ENCODE results near the gene SP3.

DNA sequence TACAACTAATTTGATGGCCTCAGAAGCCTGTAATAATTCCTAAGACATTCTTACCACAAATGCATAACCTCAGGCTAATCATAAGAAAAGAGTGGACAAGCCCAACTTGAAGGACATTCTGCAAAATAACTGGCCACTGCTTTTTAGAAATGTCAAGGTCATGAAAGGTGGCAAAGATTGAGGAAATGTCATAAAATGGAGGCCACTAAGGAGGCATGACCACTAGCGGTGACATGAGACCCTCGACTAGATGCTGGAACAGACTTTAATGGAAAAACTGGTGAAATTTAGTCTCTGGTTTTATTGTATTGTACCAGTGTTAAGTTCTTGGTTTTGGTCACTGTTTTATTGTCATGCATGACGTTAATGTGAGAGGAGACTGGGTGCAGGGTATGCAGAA lies 78.6 kb downstream of the SP3 start:
- TF ChIP-seq, protein P1, sequence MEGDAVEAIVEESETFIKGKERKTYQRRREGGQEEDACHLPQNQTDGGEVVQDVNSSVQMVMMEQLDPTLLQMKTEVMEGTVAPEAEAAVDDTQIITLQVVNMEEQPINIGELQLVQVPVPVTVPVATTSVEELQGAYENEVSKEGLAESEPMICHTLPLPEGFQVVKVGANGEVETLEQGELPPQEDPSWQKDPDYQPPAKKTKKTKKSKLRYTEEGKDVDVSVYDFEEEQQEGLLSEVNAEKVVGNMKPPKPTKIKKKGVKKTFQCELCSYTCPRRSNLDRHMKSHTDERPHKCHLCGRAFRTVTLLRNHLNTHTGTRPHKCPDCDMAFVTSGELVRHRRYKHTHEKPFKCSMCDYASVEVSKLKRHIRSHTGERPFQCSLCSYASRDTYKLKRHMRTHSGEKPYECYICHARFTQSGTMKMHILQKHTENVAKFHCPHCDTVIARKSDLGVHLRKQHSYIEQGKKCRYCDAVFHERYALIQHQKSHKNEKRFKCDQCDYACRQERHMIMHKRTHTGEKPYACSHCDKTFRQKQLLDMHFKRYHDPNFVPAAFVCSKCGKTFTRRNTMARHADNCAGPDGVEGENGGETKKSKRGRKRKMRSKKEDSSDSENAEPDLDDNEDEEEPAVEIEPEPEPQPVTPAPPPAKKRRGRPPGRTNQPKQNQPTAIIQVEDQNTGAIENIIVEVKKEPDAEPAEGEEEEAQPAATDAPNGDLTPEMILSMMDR (IDR thresholded peaks at IDR 0.05): no peak
- TF ChIP-seq POLR2A (IDR thresholded peaks at IDR 0.05): no peak

All from body of pancreas (tissue), 4 donors.